Measurements from ENCODE around the gene LPIN1. TPM values are rescaled to one million over a fixed set of nuclear protein-coding genes. Genes with fewer than 3 reads are reported as not detected.

The LPIN1 gene
- total and polyA plus RNA-seq, 5 donors from 2014 or later = 20.3 to 94.9 (median 26.6) TPM

DNA sequence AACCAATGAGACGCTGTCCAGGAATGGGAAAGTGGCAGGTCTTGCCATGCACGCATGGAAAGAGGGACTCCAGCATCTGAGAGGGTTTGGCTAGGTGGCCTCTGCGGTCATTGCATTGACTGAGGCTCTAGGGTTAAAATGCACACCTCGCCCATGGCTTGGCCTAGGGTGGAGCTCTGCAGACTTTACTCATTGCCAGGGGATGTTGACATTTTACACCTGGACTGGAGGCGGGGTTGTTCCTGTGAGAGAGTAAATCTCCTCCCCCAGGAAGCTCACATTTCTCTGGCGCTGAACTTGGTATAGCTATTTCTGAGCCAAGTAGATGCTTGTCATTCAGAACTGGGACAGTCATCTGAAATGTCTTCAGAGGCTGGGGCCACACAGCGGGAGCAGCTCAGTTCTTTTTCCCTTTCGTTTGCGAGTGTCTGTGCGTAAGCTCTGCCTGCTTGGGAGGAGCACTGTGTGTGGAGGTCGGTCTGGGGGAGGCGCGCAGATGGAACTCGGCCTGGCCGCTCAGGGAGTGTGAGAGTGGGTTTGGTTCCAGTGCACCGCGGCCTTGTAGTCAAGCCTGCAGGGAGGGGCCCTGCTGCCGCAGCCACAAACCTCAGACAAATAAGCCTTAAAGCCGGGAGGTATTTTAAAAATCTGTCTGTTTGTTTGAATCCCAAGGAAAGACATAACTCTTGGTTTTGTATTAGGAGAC, 76.5 kb downstream of the LPIN1 start:
- H3K36me3 Mint-ChIP-seq = peaks cover 48% of the 10 kb centered on the region
- peak overlapping the region in 1 of 3 donors; percentile 5 for H3K27ac Mint-ChIP-seq
- DNase-seq (peak in 1 of 3 donors; percentile 23), ATAC-seq (ENCODE audit: low read depth in 2 of 2) (no peak)
- H3K27me3 ChIP-seq (ENCODE audit: control insufficient read depth, insufficient read depth, low read length) = no peaks in the 10 kb centered on the region
- peaks cover 0 to 5% (median 0%) of the 10 kb centered on the region in 4 donors for H3K4me1 Mint-ChIP-seq
- no peak overlapping the region for H3K4me3 Mint-ChIP-seq
- no peaks in the 10 kb centered on the region for H3K4me1 ChIP-seq (ENCODE audit: control insufficient read depth, insufficient read depth, low read length, poor library complexity, severe bottlenecking)
- H3K9me3 Mint-ChIP-seq = no peaks in the 10 kb centered on the region
- no peak overlapping the region for H3K27ac ChIP-seq (ENCODE audit: insufficient read depth, low read length, poor library complexity, severe bottlenecking)
- H3K36me3 ChIP-seq (ENCODE audit: control insufficient read depth, insufficient read depth, low read length) = peaks cover 86% of the 10 kb centered on the region
- H3K4me3 ChIP-seq (ENCODE audit: low read depth, low read length) = no peak overlapping the region
- H3K9me3 ChIP-seq (ENCODE audit: control insufficient read depth in 2 of 2, low read length in 2 of 2) = no peaks in the 10 kb centered on the region
- H3K27me3 Mint-ChIP-seq = no peaks in the 10 kb centered on the region

- Mint-ChIP-seq H3K27ac (peak overlapping the region in 1 of 3 donors; percentile 41), H3K4me3 (no peak overlapping the region), H3K4me1 (peaks cover 7 to 17% (median 8%) of the 10 kb centered on the region in 4 donors), H3K27me3 (peaks cover 2% of the 10 kb centered on the region), H3K36me3 (peaks cover 36% of the 10 kb centered on the region), H3K9me3 (no peaks in the 10 kb centered on the region)
- DNase-seq (no peak), ATAC-seq (ENCODE audit: low read depth in 2 of 2) (no peak)
- Histone ChIP-seq H3K4me1 (ENCODE audit: control insufficient read depth, insufficient read depth, low read length, poor library complexity, severe bottlenecking) (peaks cover 13% of the 10 kb centered on the region), H3K27me3 (ENCODE audit: control insufficient read depth, insufficient read depth, low read length) (no peaks in the 10 kb centered on the region), H3K36me3 (ENCODE audit: control insufficient read depth, insufficient read depth, low read length) (peaks cover 75% of the 10 kb centered on the region), H3K4me3 (ENCODE audit: low read depth, low read length) (no peak overlapping the region), H3K27ac (ENCODE audit: insufficient read depth, low read length, poor library complexity, severe bottlenecking) (no peak overlapping the region), H3K9me3 (ENCODE audit: control insufficient read depth in 2 of 2, low read length in 2 of 2) (no peaks in the 10 kb centered on the region)
These were observed 78.7 kb downstream of the LPIN1 start for GRCh38 chr2:11824901-11825828.

DNA sequence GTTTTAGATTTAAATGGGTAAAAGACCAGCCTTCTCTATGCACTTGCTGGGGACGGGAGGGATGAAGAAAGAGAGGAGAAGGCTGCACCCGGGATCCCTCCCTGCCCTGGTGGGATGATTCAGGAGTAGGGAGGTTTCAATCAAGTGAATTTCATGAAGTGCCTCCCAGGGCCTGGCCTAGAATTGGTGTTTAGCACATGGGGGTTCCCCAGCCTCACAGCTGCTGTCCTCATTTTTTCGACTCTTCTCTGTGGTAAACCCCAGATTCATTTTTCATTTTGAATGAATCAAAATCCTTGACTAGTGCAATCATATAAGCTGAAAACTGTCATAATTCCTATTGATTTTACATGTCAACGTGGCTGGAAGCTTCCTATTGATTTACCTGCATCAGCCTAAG, 81.1 kb downstream of the LPIN1 start:
- Histone ChIP-seq H3K4me3 (ENCODE audit: low read depth, low read length) (no peak overlapping the region), H3K4me1 (ENCODE audit: control insufficient read depth, insufficient read depth, low read length, poor library complexity, severe bottlenecking) (peaks cover 20% of the 10 kb centered on the region), H3K27me3 (ENCODE audit: control insufficient read depth, insufficient read depth, low read length) (no peaks in the 10 kb centered on the region), H3K36me3 (ENCODE audit: control insufficient read depth, insufficient read depth, low read length) (peaks cover 54% of the 10 kb centered on the region), H3K27ac (ENCODE audit: insufficient read depth, low read length, poor library complexity, severe bottlenecking) (no peak overlapping the region), H3K9me3 (ENCODE audit: control insufficient read depth in 2 of 2, low read length in 2 of 2) (no peaks in the 10 kb centered on the region)
- H3K9me3 Mint-ChIP-seq = peaks cover 0 to 1% (median 0%) of the 10 kb centered on the region in 7 donors
- no peak for DNase-seq
- H3K27me3 Mint-ChIP-seq = peaks cover 11% of the 10 kb centered on the region
- ATAC-seq (ENCODE audit: low read depth in 2 of 2) = no peak
- H3K36me3 Mint-ChIP-seq = peaks cover 33% of the 10 kb centered on the region
- peaks cover 13 to 34% (median 15%) of the 10 kb centered on the region in 4 donors for H3K4me1 Mint-ChIP-seq
- no peak overlapping the region for H3K4me3 Mint-ChIP-seq
- H3K27ac Mint-ChIP-seq = no peak overlapping the region

GRCh38 chr2:11828933-11829323, 82.5 kb downstream of the LPIN1 start:
- peak overlapping the region in 1 of 3 donors; percentile 82 for H3K27ac Mint-ChIP-seq
- peaks cover 11% of the 10 kb centered on the region for H3K27me3 Mint-ChIP-seq
- peaks cover 13 to 36% (median 15%) of the 10 kb centered on the region in 4 donors for H3K4me1 Mint-ChIP-seq
- DNase-seq (no peak), ATAC-seq (ENCODE audit: low read depth in 2 of 2) (no peak)
- Histone ChIP-seq H3K27ac (ENCODE audit: insufficient read depth, low read length, poor library complexity, severe bottlenecking) (no peak overlapping the region), H3K4me1 (ENCODE audit: control insufficient read depth, insufficient read depth, low read length, poor library complexity, severe bottlenecking) (peaks cover 20% of the 10 kb centered on the region), H3K9me3 (ENCODE audit: control insufficient read depth in 2 of 2, low read length in 2 of 2) (no peaks in the 10 kb centered on the region), H3K27me3 (ENCODE audit: control insufficient read depth, insufficient read depth, low read length) (no peaks in the 10 kb centered on the region), H3K4me3 (ENCODE audit: low read depth, low read length) (no peak overlapping the region), H3K36me3 (ENCODE audit: control insufficient read depth, insufficient read depth, low read length) (peaks cover 41% of the 10 kb centered on the region)
- H3K36me3 Mint-ChIP-seq = peaks cover 27% of the 10 kb centered on the region
- H3K4me3 Mint-ChIP-seq = peak overlapping the region in 3 of 4 donors; percentile 72 to 85 (median 82)
- H3K9me3 Mint-ChIP-seq = peaks cover 0 to 4% (median 0%) of the 10 kb centered on the region in 7 donors

DNA sequence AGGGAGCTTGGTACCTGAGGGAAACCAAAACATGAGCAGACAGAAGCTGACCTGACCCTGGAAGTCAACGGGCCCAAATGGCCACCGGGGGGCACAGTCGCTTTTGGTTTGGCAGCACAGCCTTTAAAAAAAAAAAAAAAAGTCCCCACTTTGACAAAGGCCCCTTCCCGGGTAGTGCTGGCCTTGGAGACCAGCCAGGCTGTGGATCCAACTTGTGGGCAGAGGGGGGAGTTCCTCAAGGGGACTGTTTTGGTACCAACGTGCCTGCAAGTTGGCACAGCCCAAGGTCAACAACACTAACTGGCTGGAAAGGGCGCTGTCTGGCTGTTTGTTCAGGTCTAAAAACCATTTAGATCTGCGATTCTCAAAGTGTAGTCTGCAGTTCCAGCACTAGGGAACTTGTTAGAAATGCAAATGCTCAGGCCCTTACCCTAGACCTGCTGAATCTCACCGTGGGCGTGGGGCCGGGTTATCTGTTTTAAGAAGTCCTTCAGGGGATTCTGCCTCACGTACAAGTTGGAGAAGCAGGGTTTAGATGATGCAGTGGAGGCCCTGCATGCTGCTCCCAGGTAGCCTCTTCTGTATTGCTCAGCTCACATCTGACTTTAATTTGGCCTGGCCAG, 83.0 kb downstream of the LPIN1 start:
- peak overlapping the region; percentile 72 to 86 (median 84) for H3K4me3 Mint-ChIP-seq
- H3K36me3 ChIP-seq (ENCODE audit: control insufficient read depth, insufficient read depth, low read length) = peaks cover 36% of the 10 kb centered on the region
- H3K27ac ChIP-seq (ENCODE audit: insufficient read depth, low read length, poor library complexity, severe bottlenecking) = peak overlapping the region; percentile 14
- H3K9me3 ChIP-seq (ENCODE audit: control insufficient read depth in 2 of 2, low read length in 2 of 2) = peaks cover 1 to 4% of the 10 kb centered on the region in 2 experiments
- peaks cover 0 to 7% (median 2%) of the 10 kb centered on the region in 7 donors for H3K9me3 Mint-ChIP-seq
- H3K27me3 Mint-ChIP-seq = peaks cover 11% of the 10 kb centered on the region
- peaks cover 13 to 36% (median 15%) of the 10 kb centered on the region in 4 donors for H3K4me1 Mint-ChIP-seq
- H3K4me3 ChIP-seq (ENCODE audit: low read depth, low read length) = peak overlapping the region; percentile 82
- peak overlapping the region; percentile 76 to 86 (median 82) for H3K27ac Mint-ChIP-seq
- peaks cover 20% of the 10 kb centered on the region for H3K4me1 ChIP-seq (ENCODE audit: control insufficient read depth, insufficient read depth, low read length, poor library complexity, severe bottlenecking)
- ATAC-seq (ENCODE audit: low read depth in 2 of 2) (peak; percentile 7 to 38), DNase-seq (peak; percentile 38 to 70 (median 43))
- H3K36me3 Mint-ChIP-seq = peaks cover 22% of the 10 kb centered on the region
- no peaks in the 10 kb centered on the region for H3K27me3 ChIP-seq (ENCODE audit: control insufficient read depth, insufficient read depth, low read length)

DNA sequence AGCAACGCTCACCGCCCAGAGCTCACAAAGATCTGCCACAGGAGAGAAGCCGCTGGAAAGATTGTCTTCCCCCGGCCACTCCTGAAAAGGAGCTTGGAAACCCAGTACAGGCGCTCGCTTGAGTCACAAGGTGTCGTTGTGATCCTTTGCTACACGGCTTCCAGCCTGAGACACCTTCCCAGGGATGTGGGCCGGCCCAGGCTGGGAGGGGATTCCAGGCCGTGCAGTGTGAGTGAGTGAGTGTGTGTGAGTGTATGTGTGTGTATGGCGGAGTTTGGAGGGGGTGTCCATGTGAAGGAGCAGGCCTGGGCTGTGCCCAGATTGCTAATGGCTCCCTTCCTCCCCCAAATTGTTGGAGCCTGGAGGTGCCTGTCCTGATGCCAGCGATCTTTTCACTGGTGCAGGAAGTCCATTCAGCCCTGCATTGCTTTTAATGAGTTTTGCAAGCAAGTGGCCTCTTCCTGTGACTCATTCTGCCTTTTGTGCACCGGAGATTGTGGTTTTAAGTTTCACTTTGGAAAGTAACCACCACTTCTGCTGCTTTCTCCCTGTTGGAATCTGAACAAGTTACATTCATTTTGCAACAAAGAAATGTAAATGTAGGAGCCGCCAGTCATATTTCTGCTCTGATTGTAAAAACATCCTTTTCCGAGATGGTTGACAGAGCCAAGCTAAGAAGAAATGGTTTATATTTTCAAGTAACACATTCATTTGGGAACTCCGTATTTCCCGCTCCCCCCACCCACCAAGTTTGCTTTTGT, 83.7 kb downstream of the LPIN1 start:
- DNase-seq (peak; percentile 14 to 87 (median 51)), ATAC-seq (ENCODE audit: low read depth in 2 of 2) (peak; percentile 65 to 71)
- Mint-ChIP-seq H3K36me3 (peaks cover 20% of the 10 kb centered on the region), H3K4me1 (peaks cover 13 to 36% (median 15%) of the 10 kb centered on the region in 4 donors), H3K27ac (peak overlapping the region; percentile 76 to 86 (median 82)), H3K27me3 (peaks cover 17% of the 10 kb centered on the region), H3K9me3 (peaks cover 0 to 13% (median 4%) of the 10 kb centered on the region in 7 donors), H3K4me3 (peak overlapping the region; percentile 72 to 86 (median 84))
- peaks cover 20% of the 10 kb centered on the region for H3K4me1 ChIP-seq (ENCODE audit: control insufficient read depth, insufficient read depth, low read length, poor library complexity, severe bottlenecking)
- H3K4me3 ChIP-seq (ENCODE audit: low read depth, low read length) = peak overlapping the region; percentile 82
- peaks cover 2% of the 10 kb centered on the region for H3K27me3 ChIP-seq (ENCODE audit: control insufficient read depth, insufficient read depth, low read length)
- H3K36me3 ChIP-seq (ENCODE audit: control insufficient read depth, insufficient read depth, low read length) = peaks cover 29% of the 10 kb centered on the region
- peaks cover 5 to 8% of the 10 kb centered on the region in 2 experiments for H3K9me3 ChIP-seq (ENCODE audit: control insufficient read depth in 2 of 2, low read length in 2 of 2)
- peak overlapping the region; percentile 14 for H3K27ac ChIP-seq (ENCODE audit: insufficient read depth, low read length, poor library complexity, severe bottlenecking)
